HG03280 (cell line): ENCODE data around the gene SVOP.

Source experiments
- ATAC-seq: cut with Tn5 transposase; IDR thresholded peaks from one replicate; pipeline ENCODE4 v1.9.1; 2021; ENCODE audit warnings: mild to moderate bottlenecking, moderate library complexity; ENCODE audit not compliant: unreplicated experiment

Gene SVOP

DNA sequence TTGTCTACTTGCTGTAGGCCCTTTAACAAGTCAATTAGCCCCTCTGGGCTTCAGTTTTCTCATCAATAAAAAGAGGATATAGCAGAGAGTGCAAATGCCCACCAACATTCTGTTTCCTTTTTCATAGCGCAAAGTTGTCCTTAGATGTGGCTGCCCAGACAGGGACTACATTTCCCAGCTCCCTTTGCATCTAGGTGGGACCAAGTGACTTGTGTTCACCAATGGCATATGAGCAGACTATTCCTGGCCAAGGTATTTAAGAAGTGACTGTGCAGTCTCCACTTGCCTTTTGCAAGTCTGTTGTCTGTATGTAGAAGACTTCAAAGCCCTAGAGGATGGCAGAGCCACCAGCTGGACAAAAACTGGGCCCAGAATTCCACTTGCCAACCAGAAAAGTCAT, 81.3 kb downstream of the SVOP start:
- no peak for ATAC-seq

DNA sequence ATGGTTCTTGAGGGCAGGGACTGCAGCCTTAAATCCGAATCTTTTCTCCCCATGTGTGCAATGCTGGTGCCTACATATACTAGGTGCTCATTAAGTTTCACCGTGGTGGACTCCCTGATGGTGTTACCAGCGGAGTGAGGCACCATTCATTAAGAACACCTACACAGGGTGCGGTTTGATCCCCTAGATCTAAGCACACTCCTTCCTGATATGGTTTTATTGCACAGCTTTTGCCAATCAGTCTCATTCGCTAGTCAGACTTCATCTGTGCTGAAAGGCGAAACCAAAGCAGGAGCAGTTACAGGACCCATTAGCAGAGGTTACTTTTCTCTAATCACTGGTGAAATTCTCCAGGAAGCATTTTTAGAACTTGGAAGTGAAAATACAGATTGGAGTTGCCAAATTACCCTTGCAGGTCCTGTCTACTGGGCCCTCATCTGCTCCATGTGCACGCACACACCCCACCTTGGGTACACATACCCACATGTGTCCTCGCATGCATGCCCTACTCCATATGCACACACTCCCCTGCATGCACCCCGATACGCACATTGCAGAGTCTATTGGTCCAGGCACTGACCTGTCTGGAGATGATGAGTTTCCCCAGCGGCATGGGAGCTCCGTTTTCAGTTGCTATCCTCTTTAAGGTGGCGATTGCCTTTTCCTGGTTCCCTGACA, 82.5 kb downstream of the SVOP start:
- ATAC-seq: no peak

DNA sequence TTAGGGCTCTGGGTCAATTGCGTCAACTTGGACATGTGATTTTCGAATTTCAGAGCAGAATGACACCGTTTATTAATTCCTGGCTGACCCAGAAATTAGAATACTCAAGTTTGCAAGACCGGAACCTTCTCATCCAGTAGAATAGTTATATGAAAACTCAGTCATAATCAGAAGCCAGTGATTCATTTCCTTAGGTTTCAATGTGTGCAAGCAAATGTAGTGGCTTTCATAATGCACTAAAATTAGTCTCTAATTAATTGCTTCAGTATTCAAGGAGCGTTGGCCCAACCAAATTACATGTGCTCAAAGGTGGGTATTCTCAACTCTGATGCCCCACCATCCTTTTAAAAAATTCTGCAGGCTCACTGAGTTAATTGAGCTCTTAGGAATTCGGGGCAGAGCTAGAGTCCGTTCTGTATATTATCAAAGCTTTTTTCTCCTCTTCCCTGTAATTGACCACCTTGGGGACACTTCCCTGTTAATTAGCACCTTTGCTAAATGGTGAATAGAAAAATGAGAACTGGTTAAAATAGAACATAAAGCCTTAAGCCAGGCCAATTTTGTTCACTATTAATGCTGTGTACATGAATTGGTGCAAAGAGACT, 85.6 kb downstream of the SVOP start:
- no peak for ATAC-seq

DNA sequence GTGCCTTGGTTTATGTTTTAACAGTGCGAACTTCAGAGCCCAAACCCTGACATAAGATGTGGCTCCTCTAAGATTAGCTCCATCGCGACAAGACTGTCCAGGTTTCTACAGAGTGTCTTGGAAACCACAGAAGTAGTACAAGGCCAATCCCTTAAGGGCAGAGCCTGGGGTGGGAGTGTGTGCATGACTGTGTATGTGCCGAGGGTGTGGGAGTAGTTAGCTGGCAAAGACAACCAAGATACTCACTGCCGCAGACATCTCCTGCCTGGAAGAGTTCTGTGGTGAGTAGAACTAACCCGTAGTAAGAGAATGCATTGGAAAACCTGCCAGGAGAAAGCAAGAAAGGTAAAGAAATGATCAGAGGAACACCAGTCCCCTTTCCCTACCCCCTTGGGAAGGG, 86.9 kb downstream of the SVOP start:
- no peak for ATAC-seq

DNA sequence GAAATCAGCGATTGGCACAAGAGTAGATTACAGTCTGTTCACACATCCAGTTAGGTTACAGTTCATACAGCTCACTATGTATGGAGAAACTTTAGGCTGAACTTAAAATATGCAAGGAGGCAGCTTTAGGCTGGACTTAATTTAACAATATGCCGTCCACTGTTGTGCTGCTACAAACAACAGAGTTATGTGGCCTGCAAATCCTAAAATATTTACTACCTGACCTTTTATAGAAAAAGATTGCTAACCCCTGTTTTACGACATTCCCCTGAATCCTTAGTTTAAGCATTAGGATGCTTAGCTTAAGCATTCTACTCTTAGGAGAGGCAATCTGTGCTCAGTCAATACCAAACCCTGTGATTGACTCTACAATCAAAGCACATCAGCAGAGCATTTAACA, 90.1 kb downstream of the SVOP start:
- no peak for ATAC-seq

DNA sequence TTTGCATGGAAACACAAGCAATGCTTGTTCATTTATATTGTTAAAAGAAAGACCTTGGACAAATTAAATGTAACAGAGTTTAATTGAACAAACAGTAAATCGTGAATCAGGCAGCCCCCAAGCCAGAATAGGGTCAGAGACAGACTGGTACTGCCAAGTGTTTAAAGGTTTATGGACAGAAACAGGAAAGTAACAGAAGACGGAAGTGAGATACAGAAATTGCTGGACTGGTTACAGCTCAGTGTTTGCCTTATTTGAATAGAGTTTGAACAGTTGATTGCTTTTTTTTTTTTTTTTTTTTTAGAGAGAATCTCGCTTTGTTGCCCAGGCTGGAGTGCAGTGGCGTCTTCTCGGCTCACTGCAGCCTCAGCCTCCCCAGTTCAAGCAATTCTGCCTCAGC, 90.7 kb downstream of the SVOP start:
- no peak for ATAC-seq

DNA sequence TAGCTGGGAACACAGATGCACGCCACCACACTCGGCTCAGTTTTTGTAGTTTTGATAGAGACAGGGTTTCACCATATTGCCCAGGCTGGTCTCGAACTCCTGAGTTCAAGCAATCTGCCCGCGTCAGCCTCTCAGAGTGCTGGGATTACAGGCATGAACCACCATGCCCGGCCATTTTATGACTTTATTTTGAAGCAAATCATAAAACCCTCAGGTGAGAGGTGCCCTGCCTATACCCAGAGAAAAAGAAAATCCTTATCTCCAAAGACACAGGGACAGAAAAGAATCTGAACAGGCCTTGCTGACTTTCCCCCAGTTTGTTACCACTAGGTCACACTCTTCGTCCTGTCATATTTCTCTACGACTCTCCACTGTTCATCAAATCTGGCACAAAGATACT, 92.2 kb downstream of the SVOP start:
- no peak for ATAC-seq

DNA sequence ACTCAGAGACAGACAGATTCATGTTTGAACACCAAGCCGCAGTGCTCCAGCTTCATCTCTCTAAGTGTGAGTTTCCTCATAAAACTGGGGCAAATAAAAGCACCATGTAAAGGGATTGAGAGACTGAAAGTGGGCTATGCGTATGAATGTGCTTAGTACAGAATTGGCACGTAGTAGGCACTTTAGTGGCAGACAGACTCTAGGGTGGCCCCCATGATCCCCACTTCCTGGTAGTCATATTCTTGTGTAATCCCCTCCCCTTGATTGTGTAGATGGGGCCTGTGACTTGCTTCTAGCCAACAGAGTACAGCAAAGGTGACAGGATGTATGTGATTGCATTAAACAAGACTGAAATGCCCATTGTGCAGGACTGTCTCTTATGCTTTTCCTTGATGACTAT, 98.0 kb downstream of the SVOP start:
- no peak for ATAC-seq

DNA sequence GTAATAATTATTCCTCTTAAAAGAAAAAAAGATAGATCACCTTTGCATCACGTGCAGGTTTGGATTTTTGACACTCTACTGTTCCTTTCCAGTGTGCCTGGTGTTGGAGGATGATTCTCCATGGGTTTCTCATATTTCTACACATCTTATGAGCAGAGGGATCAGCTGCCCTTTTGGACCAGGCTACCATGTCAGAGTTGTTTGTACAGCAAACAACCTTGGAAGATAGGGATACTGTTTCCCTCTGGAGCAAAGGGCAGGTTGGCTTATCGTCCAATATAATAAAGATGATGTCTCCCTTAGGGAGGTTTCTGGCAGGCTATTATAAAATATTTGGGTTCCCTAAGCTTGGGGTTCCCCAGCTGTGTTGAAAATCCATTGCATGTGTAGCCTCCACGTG, 98.9 kb downstream of the SVOP start:
- ATAC-seq: no peak

DNA sequence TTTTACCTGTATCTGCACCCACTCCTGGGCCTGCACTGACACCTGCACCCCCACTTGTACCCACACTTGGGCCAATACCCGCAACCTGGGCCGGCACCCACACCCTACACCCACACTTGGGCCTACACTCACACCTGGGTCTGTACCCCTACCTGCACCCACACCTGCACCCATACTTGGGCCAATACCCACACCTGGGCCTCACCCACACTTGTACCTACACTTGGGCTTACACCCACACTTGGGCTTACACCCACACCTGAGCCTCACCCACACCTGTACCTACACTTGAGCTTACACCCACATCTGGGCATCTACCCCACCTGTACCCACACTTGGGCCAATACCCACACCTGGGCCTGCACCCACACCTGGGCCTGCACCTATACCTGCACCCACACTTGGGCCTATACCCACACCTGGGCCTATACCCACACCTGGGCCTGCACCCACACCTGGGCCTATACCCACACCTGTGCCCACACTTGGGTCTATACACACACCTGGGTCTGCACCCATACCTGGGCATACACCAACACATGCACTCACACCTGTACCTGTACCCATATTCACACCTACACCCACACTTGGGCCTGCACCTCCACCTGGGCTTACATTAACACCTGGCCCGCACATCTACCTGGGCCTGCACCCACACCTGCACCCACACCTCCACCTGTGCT, 101.8 kb downstream of the SVOP start:
- ATAC-seq: no peak

DNA sequence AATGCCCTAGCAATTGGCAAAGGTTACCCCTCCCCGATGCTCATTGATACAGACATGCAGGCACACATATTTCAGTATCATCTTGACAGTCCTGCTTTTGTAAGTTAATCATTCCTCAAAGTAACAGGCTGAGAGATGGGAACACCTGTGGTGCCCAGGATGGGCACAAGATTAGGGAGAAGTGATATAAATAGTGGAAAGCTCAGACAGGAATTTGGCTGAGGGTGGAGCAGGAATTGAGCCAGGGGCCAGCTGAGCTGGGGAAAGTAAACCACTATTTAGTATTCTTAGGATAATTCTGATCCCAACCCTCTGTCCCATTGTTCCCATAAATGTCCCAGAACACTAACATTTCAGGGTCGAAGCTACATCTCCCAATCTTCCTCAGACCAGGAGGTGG, 102.7 kb downstream of the SVOP start:
- no peak for ATAC-seq

DNA sequence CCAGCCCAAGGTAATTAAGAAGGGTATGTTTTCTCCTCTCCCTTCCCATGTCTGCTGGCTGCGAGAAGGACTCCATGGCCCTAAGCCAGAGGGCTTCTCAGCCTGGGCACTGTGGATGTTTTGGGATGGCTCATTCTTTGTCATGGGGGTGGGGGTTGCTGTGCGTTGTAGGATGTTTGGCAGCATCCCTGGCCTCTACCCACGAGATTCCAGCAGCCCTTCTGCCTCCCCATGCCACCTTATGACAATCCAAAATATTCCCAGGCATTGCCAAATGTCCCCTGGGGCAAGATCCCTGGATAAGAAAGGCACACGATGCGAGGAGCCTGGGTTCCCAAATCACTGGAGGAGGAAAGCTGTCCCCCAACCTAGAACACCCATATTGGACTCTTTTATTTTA, 104.5 kb downstream of the SVOP start:
- no peak for ATAC-seq

DNA sequence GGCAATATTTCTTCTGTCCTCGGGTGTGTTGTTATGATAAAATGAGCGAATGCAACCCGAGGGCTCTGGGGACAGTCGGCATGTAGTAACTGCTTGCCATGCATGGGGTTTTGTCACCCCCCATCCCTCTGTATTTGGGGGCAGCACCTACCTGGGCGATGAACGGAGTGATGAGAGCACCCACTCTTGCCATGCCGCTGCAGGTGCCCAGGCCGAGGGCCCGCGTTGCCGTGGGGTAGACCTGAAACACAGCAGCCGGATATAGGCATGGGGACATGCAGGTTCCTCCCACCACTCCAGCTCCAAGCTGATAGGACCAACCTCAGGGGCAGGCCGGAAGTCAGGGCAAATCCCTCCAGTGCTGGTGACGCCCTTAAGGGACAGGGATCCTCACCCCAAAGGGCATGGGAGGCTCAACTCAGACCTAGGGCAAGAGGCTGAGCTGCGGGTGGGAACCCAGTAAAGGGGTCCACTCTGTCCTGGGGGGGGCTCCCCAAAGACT, 105.2 kb downstream of the SVOP start:
- ATAC-seq: no peak

DNA sequence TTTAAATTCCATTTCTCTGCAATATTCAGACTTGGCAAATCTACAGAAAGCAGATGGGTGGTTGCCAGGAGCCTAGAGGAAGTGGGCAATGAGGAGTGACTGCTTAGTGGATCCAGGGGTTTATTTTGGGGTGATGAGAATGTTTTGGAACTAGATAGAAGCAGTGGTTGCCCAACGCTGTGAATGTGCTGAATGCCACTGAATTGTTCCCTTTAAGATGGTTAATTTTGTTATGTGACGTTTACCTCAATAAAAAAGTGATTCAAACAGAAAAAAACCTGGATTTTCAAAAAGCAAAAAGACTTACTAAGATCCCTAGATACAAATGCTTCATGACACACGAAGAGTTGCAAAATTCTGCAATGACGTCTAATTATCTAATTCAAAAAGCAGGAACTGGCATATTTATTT, 106.7 kb downstream of the SVOP start:
- no peak for ATAC-seq

DNA sequence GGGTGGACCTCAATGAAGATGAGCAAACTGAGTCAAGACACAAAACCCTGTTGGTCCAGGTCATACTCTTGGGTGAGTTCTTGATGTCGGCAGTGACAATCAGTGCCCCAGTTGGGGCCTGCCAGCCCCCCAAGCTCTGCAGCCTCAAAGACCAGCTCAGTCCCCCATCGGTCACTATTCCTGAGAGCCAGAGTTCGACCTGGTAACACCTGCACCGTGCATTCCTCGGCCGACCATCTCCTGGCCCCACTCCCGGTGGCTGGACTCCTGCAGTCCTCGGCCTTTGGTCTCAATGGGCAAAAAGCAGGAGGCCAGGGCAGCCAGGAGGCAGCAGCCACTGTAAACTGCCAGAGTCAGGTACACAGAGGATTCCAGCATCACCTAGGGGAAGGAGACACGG, 108.5 kb downstream of the SVOP start:
- no peak for ATAC-seq

DNA sequence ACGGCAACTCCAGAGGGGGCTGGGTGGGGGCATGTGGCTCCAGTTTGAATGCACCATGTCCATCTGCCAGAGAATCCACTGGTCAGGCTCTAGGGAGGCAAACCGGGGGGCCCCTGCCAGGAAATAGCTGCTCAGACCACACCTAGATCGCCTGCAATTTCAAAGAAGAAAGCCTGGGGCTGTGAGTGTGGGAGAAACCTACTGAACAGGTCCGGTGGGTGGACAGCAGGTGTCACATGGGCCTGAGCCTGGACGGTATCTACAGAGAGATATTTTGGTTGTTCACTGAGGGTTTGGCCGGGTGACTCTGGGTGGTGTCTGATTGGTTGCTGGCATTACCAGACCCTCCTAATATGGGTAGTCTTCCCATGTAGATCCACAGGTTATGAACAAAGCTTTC, 109.0 kb downstream of the SVOP start:
- ATAC-seq: no peak

DNA sequence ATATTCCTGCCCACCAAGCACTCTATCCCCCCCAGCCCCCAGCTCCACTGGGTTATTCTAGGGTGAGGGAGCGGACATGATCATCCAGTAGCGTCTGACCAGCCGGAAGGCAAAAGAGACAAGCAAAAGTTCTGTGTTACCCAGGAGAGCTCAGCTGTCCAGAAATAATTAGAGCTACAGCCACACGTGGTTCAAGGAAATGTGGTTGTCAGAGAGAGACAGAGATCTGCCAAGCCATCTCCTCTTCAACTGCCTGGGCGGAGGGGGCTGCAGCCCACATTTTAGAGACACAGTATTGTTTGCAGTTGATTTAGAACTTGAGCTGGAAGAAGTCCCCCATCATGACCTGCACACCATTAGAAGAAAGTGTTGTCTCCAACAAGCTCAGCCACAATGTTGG, 110.5 kb downstream of the SVOP start:
- ATAC-seq: no peak

DNA sequence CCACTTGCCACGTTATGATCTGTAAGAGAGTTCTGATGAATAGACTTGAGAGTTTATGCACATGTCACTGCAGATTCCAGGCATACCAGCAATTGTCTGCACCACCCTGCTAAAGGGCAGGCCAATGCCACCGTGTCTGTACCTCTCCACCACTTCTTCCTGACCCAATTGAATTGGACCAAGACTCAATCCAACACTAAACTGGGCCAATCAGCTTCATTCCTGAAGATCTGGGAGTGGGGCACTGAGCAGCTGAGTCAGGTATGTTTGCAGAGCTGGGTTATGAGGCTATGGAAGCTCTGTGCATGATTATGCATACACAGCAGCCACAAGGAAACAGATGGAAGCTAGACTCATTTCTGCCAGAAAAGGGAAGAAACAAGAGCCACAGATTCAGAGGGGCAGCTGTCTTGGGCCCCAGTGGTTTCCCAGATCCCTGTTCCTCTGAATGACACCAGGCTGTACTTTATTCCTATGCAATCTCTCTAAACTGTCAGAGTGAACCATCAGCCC, 113.0 kb downstream of the SVOP start:
- no peak for ATAC-seq

DNA sequence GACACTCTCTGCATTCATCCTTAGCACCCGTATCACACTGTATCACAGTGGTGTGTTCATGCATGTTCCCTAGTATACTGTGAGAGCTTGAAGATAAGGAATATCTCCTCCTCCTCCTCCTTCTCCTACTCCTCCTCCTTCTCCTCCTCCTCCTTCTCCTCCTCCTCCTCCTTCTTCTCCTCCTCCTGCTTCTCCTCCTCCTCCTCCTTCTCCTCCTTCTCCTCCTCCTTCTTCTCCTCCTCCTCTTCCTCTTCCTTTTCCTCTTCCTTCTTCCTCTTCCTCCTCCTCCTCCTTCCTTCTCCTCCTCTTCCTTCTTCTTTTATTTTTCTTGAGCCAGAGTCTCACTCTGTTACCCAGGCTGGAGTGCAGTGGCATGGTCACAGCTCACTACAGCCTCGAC, 113.9 kb downstream of the SVOP start:
- ATAC-seq: no peak

DNA sequence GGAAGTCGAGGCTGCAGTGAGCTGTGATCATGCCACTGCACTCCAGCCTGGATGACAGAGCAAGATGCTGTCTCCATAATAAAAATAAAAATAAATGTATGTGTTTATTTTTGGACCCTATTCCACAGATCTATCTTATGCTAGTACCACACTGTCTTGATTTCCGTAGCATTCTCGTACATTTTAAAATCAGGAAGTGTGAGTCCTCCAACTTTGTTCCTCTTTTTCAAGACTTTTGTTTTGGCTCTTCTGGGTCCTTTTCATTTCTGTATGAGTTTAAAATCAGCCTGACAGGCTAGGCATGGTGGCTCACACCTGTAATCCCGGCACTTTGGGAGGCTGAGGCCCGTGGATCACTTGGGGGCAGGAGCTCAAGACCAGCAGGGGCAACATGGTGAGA, 115.1 kb downstream of the SVOP start:
- no peak for ATAC-seq

DNA sequence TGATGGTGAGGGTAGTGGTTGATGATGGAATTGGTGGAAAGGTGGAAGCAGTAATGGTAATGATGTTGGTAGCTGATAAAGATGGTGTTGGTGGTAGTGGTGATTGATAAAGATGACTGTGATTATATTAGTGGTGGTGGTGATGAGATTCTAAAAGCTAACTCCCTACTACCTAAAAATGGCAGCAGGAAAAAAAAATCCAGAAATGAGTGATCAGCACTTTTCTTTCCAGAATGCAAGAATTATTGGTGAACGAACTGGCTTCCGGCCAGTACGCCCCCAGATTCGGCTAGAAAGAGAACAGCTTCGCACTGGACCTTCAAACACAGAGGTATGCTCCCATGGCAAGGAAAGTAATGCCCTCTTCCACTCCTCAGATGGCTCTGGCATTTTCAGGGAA, 121.7 kb downstream of the SVOP start:
- no peak for ATAC-seq

DNA sequence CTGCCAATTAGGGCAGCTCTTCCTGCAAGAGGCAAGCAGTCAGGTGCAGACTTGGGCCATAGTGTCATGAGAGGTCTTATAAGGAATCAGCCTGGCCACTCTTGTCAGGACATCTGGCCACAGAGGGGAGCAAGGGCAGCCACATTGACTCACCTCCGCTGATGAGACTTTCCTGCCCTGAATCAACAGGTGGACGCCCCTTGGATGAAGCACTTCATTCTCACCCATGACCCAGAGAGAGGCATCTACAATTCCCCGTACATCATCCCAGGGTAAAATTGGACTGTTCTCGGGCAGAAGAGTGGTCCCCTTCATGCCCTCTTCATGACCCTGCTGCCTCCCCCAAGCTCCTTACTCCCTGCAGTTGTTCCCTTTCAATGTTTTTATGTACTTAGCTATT, 124.1 kb downstream of the SVOP start:
- no peak for ATAC-seq
